Panc1 (cell line): Measurements from ENCODE around the gene MACROD2.

Experiments
- CTCF ChIP-seq: fragments of 450-650 bp; IDR thresholded peaks from 2 replicates; pipeline ENCODE4 v1.5.1; 2017; ENCODE audit warnings: mild to moderate bottlenecking
- POLR2AphosphoS5 ChIP-seq: IDR thresholded peaks from 2 replicates; pipeline ENCODE4 v1.6.1; 2012; ENCODE audit warnings: mild to moderate bottlenecking, low read depth, low read length, moderate library complexity
- SIN3A ChIP-seq: IDR thresholded peaks from 2 replicates; pipeline ENCODE4 v1.6.1; 2012; ENCODE audit warnings: low read depth, mild to moderate bottlenecking, low read length, moderate library complexity, borderline replicate concordance; ENCODE audit not compliant: insufficient read depth

GRCh38 chr20:15523400-15523799 lies 1528.1 kb downstream of the MACROD2 start:
- TF ChIP-seq SIN3A (no peak), CTCF (no peak), POLR2AphosphoS5 (no peak)
